GM12878 (cell line): Measurements from ENCODE around the gene LMX1A. TPM values are rescaled to one million over a fixed set of nuclear protein-coding genes. Genes with fewer than 3 reads are reported as not detected.

ENCODE experiments used
- ATAC-seq: fragments of 200-7000 bp; cut with Tn5 transposase; 3 replicates; pipeline ENCODE4 v1.9.1; 2020; ENCODE audit warnings: mild to moderate bottlenecking, moderate library complexity
- BruUV-seq: library from RNA; stranded (reverse); fragments of 400-500 nt; replicated peaks from 2 replicates; lab custom pipeline; 2021; lab: Mats Ljungman, UMichigan
- CTCF ChIA-PET: fragments of 300-600 bp; sonication (Branson Sonifier 250); formaldehyde crosslinking; extraction: SDS; loops from one replicate; lab custom pipeline; 2021; ENCODE audit warnings: inconsistent platforms; lab: Yijun Ruan, JAX
- POLR2A ChIA-PET: fragments of 350-600 bp; formaldehyde crosslinking; extraction: SDS; loops from one replicate; lab custom pipeline; 2021; ENCODE audit warnings: inconsistent platforms; lab: Charles Lee
- RAD21 ChIA-PET: fragments of 300-600 bp; sonication (Branson Sonifier 250); formaldehyde crosslinking; loops from one replicate; lab custom pipeline; 2023; ENCODE audit warnings: antibody characterized with exemption; ENCODE audit not compliant: unreplicated experiment; lab: Charles Lee
- SMC1A ChIA-PET: fragments of 300-600 bp; sonication (Branson Sonifier 250); formaldehyde crosslinking; loops from one replicate; lab custom pipeline; 2023; ENCODE audit not compliant: unreplicated experiment, uncharacterized antibody; lab: Charles Lee
- DNase-seq: peaks from one replicate; pipeline ENCODE4 v3.0.0-alpha.2; 2011; ENCODE audit warnings: low read depth, low spot score
- FAIRE-seq: peaks from 3 replicates; lab custom pipeline; 2011; peaks lifted over from hg19 to GRCh38; lab: Jason Lieb, UNC
- H2AFZ ChIP-seq: 2 replicates; pipeline ENCODE4 v1.6.0; 2011; ENCODE audit warnings: low read depth, low read length, control low read depth; ENCODE audit not compliant: control insufficient read depth
- H3K27ac ChIP-seq: 2 replicates; pipeline ENCODE4 v1.5.1; 2011; ENCODE audit warnings: control low read depth; ENCODE audit not compliant: control insufficient read depth, insufficient read depth
- H3K27me3 ChIP-seq, 2 experiments: replicated peaks in 1 of 2; 2 replicates each; pipeline versions ENCODE4 v1.6.0 to v1.6.1; 2011; ENCODE audit warnings: low read length in 1 of 2; ENCODE audit not compliant: control insufficient read depth in 2 of 2, insufficient read depth in 2 of 2
- H3K36me3 ChIP-seq, 2 experiments: 2 replicates each; pipeline ENCODE4 v1.5.1; 2011; ENCODE audit warnings: low read length in 1 of 2; ENCODE audit not compliant: control insufficient read depth in 2 of 2, insufficient read depth in 2 of 2
- H3K4me1 ChIP-seq: 2 replicates; pipeline ENCODE4 v1.6.1; 2011; ENCODE audit warnings: mild to moderate bottlenecking, low read length, moderate library complexity, mixed read lengths; ENCODE audit not compliant: control insufficient read depth, insufficient read depth
- H3K4me2 ChIP-seq: 2 replicates; pipeline ENCODE4 v1.6.0; 2011; ENCODE audit warnings: control low read depth; ENCODE audit not compliant: control insufficient read depth, insufficient read depth
- H3K4me3 ChIP-seq: fragments of 200-600 bp; sonication (generic); 2 replicates; pipeline ENCODE4 v1.5.1; 2016
- H3K79me2 ChIP-seq: 2 replicates; pipeline ENCODE4 v1.6.0; 2011; ENCODE audit warnings: low read length; ENCODE audit not compliant: control insufficient read depth, insufficient read depth
- H3K9ac ChIP-seq: 2 replicates; pipeline ENCODE4 v1.8.0; 2011; ENCODE audit warnings: low read length, control low read depth, mixed read lengths; ENCODE audit not compliant: control insufficient read depth, insufficient read depth
- H3K9me3 ChIP-seq: replicated peaks from 3 replicates; pipeline ENCODE4 v1.5.1; 2011; ENCODE audit warnings: mild to moderate bottlenecking, low read length; ENCODE audit not compliant: control insufficient read depth, insufficient read depth
- H4K20me1 ChIP-seq: 2 replicates; pipeline ENCODE4 v1.6.0; 2011; ENCODE audit not compliant: control insufficient read depth, insufficient read depth
- ATF3 ChIP-seq: IDR thresholded peaks from 2 replicates; pipeline ENCODE4 v1.6.1; 2011; ENCODE audit warnings: low read depth, mild to moderate bottlenecking, low read length, moderate library complexity, borderline replicate concordance; ENCODE audit errors: extremely low read depth
- BCLAF1 ChIP-seq: fragments of 450-650 bp; IDR thresholded peaks from 2 replicates; pipeline ENCODE4 v1.6.1; 2017; ENCODE audit warnings: antibody characterized with exemption, mild to moderate bottlenecking, moderate library complexity
- CREM ChIP-seq: IDR thresholded peaks from 2 replicates; pipeline ENCODE4 v1.6.1; 2014; ENCODE audit warnings: antibody characterized with exemption, low read depth
- DPF2 ChIP-seq: fragments of 450-650 bp; IDR thresholded peaks from 2 replicates; pipeline ENCODE4 v1.6.1; 2017; ENCODE audit warnings: mild to moderate bottlenecking
- ETV6 ChIP-seq, 2 experiments: fragments of 450-650 bp in 1 of 2; IDR thresholded peaks in 1 of 2; conservative IDR thresholded peaks in 1 of 2; 2 replicates each; pipeline ENCODE4 v1.6.1; 2014; ENCODE audit warnings: antibody characterized with exemption in 1 of 2, borderline replicate concordance in 1 of 2, low read depth in 1 of 2, mild to moderate bottlenecking in 1 of 2, moderate library complexity in 1 of 2
- FOXM1 ChIP-seq: IDR thresholded peaks from 2 replicates; pipeline ENCODE4 v1.6.1; 2012; ENCODE audit warnings: low read depth, mild to moderate bottlenecking, inconsistent platforms, low read length, moderate library complexity
- JUND ChIP-seq: IDR thresholded peaks from 2 replicates; pipeline ENCODE4 v1.6.1; 2012; ENCODE audit warnings: low read depth, mild to moderate bottlenecking, low read length, improper control_type of control experiment, moderate library complexity
- USF2 ChIP-seq: IDR thresholded peaks from 2 replicates; pipeline ENCODE4 v1.6.1; 2011; ENCODE audit warnings: low read depth, low read length, improper control_type of control experiment, borderline replicate concordance
- whole genome bisulfite sequencing: methylation state at CpG from one replicate; pipeline ENCODE4 v1.1.6; 2016; ENCODE audit warnings: low lambda C conversion rate; ENCODE audit not compliant: insufficient replicate concordance, insufficient coverage; ENCODE audit errors: missing lambda C conversion rate; 5-methylcytosine and 5-hydroxymethylcytosine counted together
- in situ Hi-C: fragments of 300-500 bp; cut with MboI; formaldehyde crosslinking; loops from 9 replicates; pipeline ENCODE4 v1.14.3; 2018; ENCODE audit warnings: mixed read lengths
- intact Hi-C: fragments of 100-400 bp; cut with micrococcal nuclease; formaldehyde crosslinking; loops from one replicate; pipeline ENCODE4 v1.14.2; 2022; ENCODE audit not compliant: unreplicated experiment
- polyA plus RNA-seq, 11 experiments: library from polyadenylated mRNA; depleted of rRNA in 4 of 11; unstranded in 6 of 11; stranded (reverse) in 5 of 11; fragments of >200 nt; fragmentation: Nextera tagmentation in 4 of 11; fragmentation: Illumina TruSeq in 1 of 11; extraction: Ambion mirVana in 4 of 11; extraction: Trizol in 1 of 11; gene quantifications; 1 replicate in 1 of 11; 2 replicates in 10 of 11; pipeline versions ENCODE4 v1.2.1 to v1.2.3, GENCODE V29; 2011 to 2016; ENCODE audit warnings: inconsistent platforms in 2 of 11, missing spikeins in 2 of 11, low read depth in 1 of 11
- total RNA-seq, 4 experiments: library from RNA; depleted of rRNA in 3 of 4; stranded (reverse); fragments of >200 nt in 3 of 4; fragmentation: Illumina TruSeq in 1 of 4; extraction: Trizol in 1 of 4; gene quantifications; 2 replicates each; pipeline versions ENCODE4 v1.2.1 to v1.2.3, GENCODE V29; 2013 to 2021

LMX1A gene
- total and polyA plus RNA-seq, 10 of the 15 experiments (the other 5 are each of a cell fraction or from before 2014, with no cell fraction given) = not detected

GRCh38 chr1:165342587-165342986, 13.9 kb downstream of the LMX1A start:
- Histone ChIP-seq H3K27me3 (peaks cover 0 to 2% of the 10 kb centered on the region in 2 experiments; a peak in 1 of 4 replicates), H3K27ac (no peak overlapping the region), H4K20me1 (no peaks in the 10 kb centered on the region), H2AFZ (no peak overlapping the region), H3K79me2 (no peaks in the 10 kb centered on the region), H3K4me3 (no peak overlapping the region), H3K36me3 (no peaks in the 10 kb centered on the region), H3K9me3 (no peaks in the 10 kb centered on the region), H3K4me2 (no peak overlapping the region), H3K9ac (no peak overlapping the region), H3K4me1 (no peaks in the 10 kb centered on the region)
- ChIA-PET RAD21 (no interaction called here), CTCF (interaction anchor here (3.1 kb wide), 1 partner anchor 25 kb away, joined by 13 read pairs; no protein-coding TSS in a partner anchor), POLR2A (interaction anchor here (0.7 kb wide), 1 partner anchor 111 kb away, joined by 3 read pairs; no protein-coding TSS in a partner anchor), SMC1A (no interaction called here)
- WGBS = 42% methylated on average over 2 of the region's 2 CpGs
- in situ Hi-C loops (no loop called here), intact Hi-C loops (no loop called here)
- DNase-seq (no peak), FAIRE-seq (no peak), ATAC-seq (no peak)
- TF ChIP-seq FOXM1 (no peak), JUND (no peak), USF2 (no peak), DPF2 (no peak), BCLAF1 (no peak), CREM (no peak), ETV6 (conservative IDR thresholded peaks at IDR 0.05 in 1 of 2, IDR thresholded peaks at IDR 0.05 in 1 of 2; ENCODE audit: borderline replicate concordance in 1 of 2, low read depth in 1 of 2) (no peak), ATF3 (no peak)
- no TSS peak for BruUV-seq
